ENCODE data around the gene SUPT20HL1. TPM values are rescaled to one million over a fixed set of nuclear protein-coding genes. Genes with fewer than 3 reads are reported as not detected.
"Not testable (repeated sequence)": the region's sequence is repeated elsewhere in the genome, so short reads cannot be mapped to it uniquely, and the experiment has no call there.

Gene SUPT20HL1
- total and polyA plus RNA-seq, 10 of the 15 experiments (the other 5 are each of a cell fraction or from before 2014, with no cell fraction given) = not detected

- H3K27ac ChIP-seq (ENCODE audit: control insufficient read depth, insufficient read depth); H3K79me2 ChIP-seq (ENCODE audit: control insufficient read depth, insufficient read depth, low read length); H3K27me3 ChIP-seq (replicated peaks in 1 of 2; ENCODE audit: control insufficient read depth in 2 of 2, insufficient read depth in 2 of 2, low read length in 1 of 2); DNase-seq (ENCODE audit: low read depth, low spot score); BruUV-seq (replicated peaks); H3K9ac ChIP-seq (ENCODE audit: control insufficient read depth, insufficient read depth, low read length); H4K20me1 ChIP-seq (ENCODE audit: control insufficient read depth, insufficient read depth); FAIRE-seq; H3K4me1 ChIP-seq (ENCODE audit: control insufficient read depth, insufficient read depth, low read length); ATAC-seq; H2AFZ ChIP-seq (ENCODE audit: control insufficient read depth, low read depth, low read length); CTCF ChIA-PET; SMC1A ChIA-PET (ENCODE audit: uncharacterized antibody, unreplicated experiment); POLR2A ChIA-PET; H3K9me3 ChIP-seq (replicated peaks; ENCODE audit: control insufficient read depth, insufficient read depth, low read length); H3K36me3 ChIP-seq (ENCODE audit: control insufficient read depth in 2 of 2, insufficient read depth in 2 of 2, low read length in 1 of 2); H3K4me3 ChIP-seq; H3K4me2 ChIP-seq (ENCODE audit: control insufficient read depth, insufficient read depth); in situ Hi-C loops (cut with MboI); intact Hi-C loops (cut with micrococcal nuclease; ENCODE audit: unreplicated experiment): not testable (repeated sequence)
- WGBS (ENCODE audit: insufficient coverage, insufficient replicate concordance, low lambda C conversion rate, missing lambda C conversion rate) = 35% methylated on average over 15 of the region's 16 CpGs
- RAD21 ChIA-PET (ENCODE audit: unreplicated experiment) = interaction anchor here (0.6 kb wide), 1 partner anchor 10 kb away, joined by 4 read pairs; no protein-coding TSS in a partner anchor
These were observed 3.2 kb downstream of the SUPT20HL1 start for GRCh38 chrX:24363432-24364181.

- no peaks in the 10 kb centered on the region for H3K9me3 ChIP-seq (replicated peaks; ENCODE audit: control insufficient read depth, insufficient read depth, low read length)
- no peak for FAIRE-seq
- no peaks in the 10 kb centered on the region for H4K20me1 ChIP-seq (ENCODE audit: control insufficient read depth, insufficient read depth)
- no peak for TF ChIP-seq EP300 (IDR thresholded peaks at IDR 0.05; ENCODE audit: borderline replicate concordance in 1 of 2, control insufficient read depth in 1 of 2, low read depth in 2 of 2, low read length in 2 of 2)
- TF ChIP-seq RB1 (IDR thresholded peaks at IDR 0.05; ENCODE audit: borderline replicate concordance) = no peak
- TF ChIP-seq MLLT1 (IDR thresholded peaks at IDR 0.05) = no peak
- no peak for TF ChIP-seq RAD21 (IDR thresholded peaks at IDR 0.05; ENCODE audit: insufficient read depth, low read depth, low read length)
- no peak for TF ChIP-seq MYB (IDR thresholded peaks at IDR 0.05; ENCODE audit: borderline replicate concordance, low read depth, low read length)
- DNase-seq (ENCODE audit: low read depth, low spot score) = no peak
- WGBS (ENCODE audit: insufficient coverage, insufficient replicate concordance, low lambda C conversion rate, missing lambda C conversion rate) = 32% methylated on average over 5 of the region's 5 CpGs
- H3K4me1 ChIP-seq (ENCODE audit: control insufficient read depth, insufficient read depth, low read length) = no peaks in the 10 kb centered on the region
- POLR2A ChIA-PET = no interaction called here
- CTCF ChIA-PET = no interaction called here
- SMC1A ChIA-PET (ENCODE audit: uncharacterized antibody, unreplicated experiment) = no interaction called here
- no peak overlapping the region for H2AFZ ChIP-seq (ENCODE audit: control insufficient read depth, low read depth, low read length)
- RAD21 ChIA-PET (ENCODE audit: unreplicated experiment) = interaction anchor here (0.6 kb wide), 1 partner anchor 10 kb away, joined by 4 read pairs; no protein-coding TSS in a partner anchor
- no peaks in the 10 kb centered on the region for H3K79me2 ChIP-seq (ENCODE audit: control insufficient read depth, insufficient read depth, low read length)
- intact Hi-C loops (cut with micrococcal nuclease; ENCODE audit: unreplicated experiment) = no loop called here
- BruUV-seq (replicated peaks) = no TSS peak
- no peak overlapping the region for H3K27ac ChIP-seq (ENCODE audit: control insufficient read depth, insufficient read depth)
- H3K27me3 ChIP-seq (replicated peaks in 1 of 2; ENCODE audit: control insufficient read depth in 2 of 2, insufficient read depth in 2 of 2, low read length in 1 of 2) = no peaks in the 10 kb centered on the region; a peak in 1 of 4 replicates
- no peak overlapping the region for H3K4me2 ChIP-seq (ENCODE audit: control insufficient read depth, insufficient read depth)
- H3K9ac ChIP-seq (ENCODE audit: control insufficient read depth, insufficient read depth, low read length) = no peak overlapping the region
- H3K36me3 ChIP-seq (ENCODE audit: control insufficient read depth in 2 of 2, insufficient read depth in 2 of 2, low read length in 1 of 2) = no peaks in the 10 kb centered on the region
- no peak overlapping the region for H3K4me3 ChIP-seq
- no peak for ATAC-seq
- in situ Hi-C loops (cut with MboI) = no loop called here
These were observed 3.9 kb downstream of the SUPT20HL1 start for GRCh38 chrX:24364326-24364725.
